ENCODE measurements around the gene CA7. TPM values are rescaled to one million over a fixed set of nuclear protein-coding genes. Genes with fewer than 3 reads are reported as not detected.

Gene CA7
- total RNA-seq, 1 experiment from 2014 or later = not detected

Other genes with a start within 250 kb of the CA7 start
- 45.8 TPM for gene CMTM3, start 239.7 kb upstream of the CA7 start, total RNA-seq (2021; ENCODE audit: unreplicated experiment)
- 51.9 TPM for gene CMTM4, start 147.7 kb upstream of the CA7 start, total RNA-seq (2021; ENCODE audit: unreplicated experiment)
- gene DYNC1LI2, start 92.8 kb upstream of the CA7 start, total RNA-seq (2021; ENCODE audit: unreplicated experiment) = 103 TPM
- gene TERB1, start 42.8 kb upstream of the CA7 start, total RNA-seq (2021; ENCODE audit: unreplicated experiment) = not detected
- 70.7 TPM for gene NAE1, start 13.4 kb upstream of the CA7 start, total RNA-seq (2021; ENCODE audit: unreplicated experiment)
- 15.9 TPM for gene PDP2, start 36.1 kb downstream of the CA7 start, total RNA-seq (2021; ENCODE audit: unreplicated experiment)
- not detected for gene CDH16, start 74.5 kb downstream of the CA7 start, total RNA-seq (2021; ENCODE audit: unreplicated experiment)
- gene RRAD, start 81.1 kb downstream of the CA7 start, total RNA-seq (2021; ENCODE audit: unreplicated experiment) = 4.3 TPM
- 96.6 TPM for gene CIAO2B, start 90.0 kb downstream of the CA7 start, total RNA-seq (2021; ENCODE audit: unreplicated experiment)
- gene CES2, start 91.1 kb downstream of the CA7 start, total RNA-seq (2021; ENCODE audit: unreplicated experiment) = 26.3 TPM
- not detected for gene CES3, start 116.9 kb downstream of the CA7 start, total RNA-seq (2021; ENCODE audit: unreplicated experiment)
- gene CES4A, start 144.2 kb downstream of the CA7 start, total RNA-seq (2021; ENCODE audit: unreplicated experiment) = 6.1 TPM
- gene CBFB, start 184.7 kb downstream of the CA7 start, total RNA-seq (2021; ENCODE audit: unreplicated experiment) = 66.4 TPM

Measured in Panc1 (cell line).